ENCODE data around the gene IRF7. TPM values are rescaled to one million over a fixed set of nuclear protein-coding genes. Genes with fewer than 3 reads are reported as not detected.

IRF7 gene
- total RNA-seq, 1 donor from 2014 or later: 130 TPM

DNA sequence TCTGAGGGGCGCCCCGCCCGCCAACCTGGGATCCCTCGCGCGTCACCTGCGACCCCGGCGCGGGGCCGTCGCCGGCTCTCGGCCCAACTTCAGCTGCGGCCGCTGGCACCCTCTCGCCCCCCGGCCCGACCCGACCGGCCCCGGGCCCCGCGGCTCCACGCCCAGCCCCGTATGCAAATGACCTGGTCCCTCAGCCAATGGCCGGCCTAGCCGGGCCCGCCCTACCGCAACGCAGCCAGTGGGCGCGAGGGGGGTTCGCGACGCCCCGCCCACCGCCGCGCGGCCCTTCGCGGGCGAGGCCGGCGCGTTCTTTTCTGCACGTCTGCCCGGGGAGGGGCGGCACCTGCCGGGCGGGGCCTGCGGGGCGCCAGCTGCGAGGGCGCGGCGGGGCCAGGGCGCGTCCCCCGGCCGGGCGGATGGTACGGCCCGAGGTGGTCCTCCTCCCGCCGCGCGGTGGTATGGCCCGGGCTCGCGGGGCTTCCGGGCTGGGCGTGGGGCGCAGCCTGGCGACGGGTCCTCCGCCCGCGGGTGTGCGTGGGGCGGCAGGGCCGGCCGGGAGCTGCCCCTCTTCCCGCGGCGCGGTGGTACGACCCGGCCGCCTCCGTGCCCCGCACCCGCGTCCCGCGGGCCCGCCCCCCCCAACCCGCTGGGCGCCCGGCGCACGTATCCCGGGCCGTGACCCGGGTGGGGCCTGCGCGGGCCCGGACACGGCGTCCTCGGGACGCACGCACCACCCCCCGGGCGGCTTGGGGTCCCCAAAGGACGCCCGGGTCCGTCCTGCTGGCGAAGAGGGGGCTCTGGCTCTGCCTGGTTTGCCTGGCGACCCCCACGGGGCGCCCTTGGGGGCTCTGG is 47.2 kb downstream of the IRF7 start:
- intact Hi-C loops (cut with micrococcal nuclease): loop anchor here (1.0 to 5.0 kb wide), 4 partner anchors 8 to 361 kb away; partner anchors contain the start of genes BET1L, DEAF1, LMNTD2 and PHRF1

- intact Hi-C loops (cut with micrococcal nuclease): loop anchor here (1.0 to 5.0 kb wide), 4 partner anchors 7 to 360 kb away; partner anchors contain the start of genes BET1L, DEAF1, LMNTD2 and PHRF1
Measured at GRCh38 chr11:567629-568292, 48.0 kb downstream of the IRF7 start.

- intact Hi-C loops (cut with micrococcal nuclease): loop anchor here (5.0 kb wide), 1 partner anchor 360 kb away; the partner anchor contains the start of genes BET1L and RIC8A
Measured at GRCh38 chr11:567011-567628, 48.6 kb downstream of the IRF7 start.

- intact Hi-C loops (cut with micrococcal nuclease): loop anchor here (5.0 kb wide), 1 partner anchor 359 kb away; the partner anchor contains the start of genes BET1L and RIC8A
Measured at GRCh38 chr11:565921-566509, 49.7 kb downstream of the IRF7 start.

GRCh38 chr11:563812-564578 is 51.8 kb downstream of the IRF7 start:
- intact Hi-C loops (cut with micrococcal nuclease): no loop called here

DNA sequence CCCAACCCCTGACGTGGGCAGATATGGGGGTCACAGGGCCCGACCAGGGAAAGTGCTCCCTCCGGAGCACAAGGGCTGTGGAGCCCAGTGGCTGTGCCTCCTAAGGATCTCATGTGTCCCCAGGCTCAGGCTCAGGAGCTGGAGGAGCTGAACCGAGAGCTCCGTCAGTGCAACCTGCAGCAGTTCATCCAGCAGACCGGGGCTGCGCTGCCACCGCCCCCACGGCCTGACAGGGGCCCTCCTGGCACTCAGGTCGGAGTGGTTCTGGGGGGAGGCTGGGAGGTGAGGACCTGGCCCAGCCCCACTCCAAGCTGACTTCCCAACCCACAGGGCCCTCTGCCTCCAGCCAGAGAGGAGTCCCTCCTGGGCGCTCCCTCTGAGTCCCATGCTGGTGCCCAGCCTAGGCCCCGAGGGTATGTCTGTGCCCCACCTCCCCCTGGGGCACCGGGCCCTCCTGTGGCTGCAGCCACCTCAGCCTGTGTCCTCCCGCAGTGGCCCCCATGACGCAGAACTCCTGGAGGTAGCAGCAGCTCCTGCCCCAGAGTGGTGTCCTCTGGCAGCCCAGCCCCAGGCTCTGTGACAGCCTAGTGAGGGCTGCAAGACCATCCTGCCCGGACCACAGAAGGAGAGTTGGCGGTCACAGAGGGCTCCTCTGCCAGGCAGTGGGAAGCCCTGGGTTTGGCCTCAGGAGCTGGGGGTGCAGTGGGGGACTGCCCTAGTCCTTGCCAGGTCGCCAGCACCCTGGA is 52.5 kb downstream of the IRF7 start:
- intact Hi-C loops (cut with micrococcal nuclease): no loop called here

Other genes with a start within 250 kb of the IRF7 start
- 0.91 and 1.9 TPM in 2 replicates for gene B4GALNT4, start 246.5 kb downstream of the IRF7 start, total RNA-seq
- not detected in 2 replicates for gene PKP3, start 221.7 kb downstream of the IRF7 start, total RNA-seq
- 168 and 175 TPM in 2 replicates for gene SIGIRR, start 201.0 kb downstream of the IRF7 start, total RNA-seq
- gene ANO9, start 173.9 kb downstream of the IRF7 start, total RNA-seq: 77.6 and 84.4 TPM in 2 replicates
- 24.9 and 30.8 TPM in 2 replicates for gene PTDSS2, start 165.7 kb downstream of the IRF7 start, total RNA-seq
- gene RNH1, start 108.7 kb downstream of the IRF7 start, total RNA-seq: 89.8 and 97.3 TPM in 2 replicates
- gene HRAS, start 80.4 kb downstream of the IRF7 start, total RNA-seq: 57.0 and 59.3 TPM in 2 replicates
- gene LRRC56, start 78.4 kb downstream of the IRF7 start, total RNA-seq: 1.4 and 1.6 TPM in 2 replicates
- gene LMNTD2, start 55.2 kb downstream of the IRF7 start, total RNA-seq: 1.1 and 1.7 TPM in 2 replicates
- gene RASSF7, start 55.0 kb downstream of the IRF7 start, total RNA-seq: 22.4 and 23.8 TPM in 2 replicates
- gene PHRF1, start 39.5 kb downstream of the IRF7 start, total RNA-seq: 51.2 and 51.9 TPM in 2 replicates
- gene CDHR5, start 9.0 kb upstream of the IRF7 start, total RNA-seq: not detected in 2 replicates
- not detected in 2 replicates for gene SCT, start 11.2 kb upstream of the IRF7 start, total RNA-seq
- gene DRD4, start 21.3 kb upstream of the IRF7 start, total RNA-seq: 0.34 and 0.44 TPM in 2 replicates
- gene DEAF1, start 79.3 kb upstream of the IRF7 start, total RNA-seq: 46.7 and 51.9 TPM in 2 replicates
- 27.1 and 27.8 TPM in 2 replicates for gene TMEM80, start 79.9 kb upstream of the IRF7 start, total RNA-seq
- gene EPS8L2, start 90.3 kb upstream of the IRF7 start, total RNA-seq: 11.9 and 12.9 TPM in 2 replicates
- 259 and 274 TPM in 2 replicates for gene TALDO1, start 131.5 kb upstream of the IRF7 start, total RNA-seq
- gene GATD1, start 161.5 kb upstream of the IRF7 start, total RNA-seq: 51.3 and 59.0 TPM in 2 replicates
- gene CEND1, start 174.1 kb upstream of the IRF7 start, total RNA-seq: 4.0 and 4.1 TPM in 2 replicates
- 60.2 and 65.2 TPM in 2 replicates for gene SLC25A22, start 182.3 kb upstream of the IRF7 start, total RNA-seq
- gene PIDD1, start 189.3 kb upstream of the IRF7 start, total RNA-seq: 29.1 TPM in 2 replicates
- 1,883 and 1,900 TPM in 2 replicates for gene RPLP2, start 194.0 kb upstream of the IRF7 start, total RNA-seq
- gene PNPLA2, start 203.0 kb upstream of the IRF7 start, total RNA-seq: 57.2 and 58.7 TPM in 2 replicates
- 1.3 and 1.9 TPM in 2 replicates for gene CRACR2B, start 212.0 kb upstream of the IRF7 start, total RNA-seq
- gene CD151, start 217.0 kb upstream of the IRF7 start, total RNA-seq: 24.6 and 24.7 TPM in 2 replicates
- gene POLR2L, start 226.6 kb upstream of the IRF7 start, total RNA-seq: 99.9 and 111 TPM in 2 replicates
- gene TSPAN4, start 226.9 kb upstream of the IRF7 start, total RNA-seq: 10.8 and 11.2 TPM in 2 replicates

Data from T-helper 1 cell treated with Interleukin-12 subunit alpha and Interleukin-12 subunit beta and Interleukin-4 antibody, amounts not matched to agents 30 ng/mL and 1 ng/mL, for 36 hours (primary cell).